ENCODE data around the gene SLC9A8.

The SLC9A8 gene

GRCh38 chr20:49919461-49919860 lies 106.8 kb downstream of the SLC9A8 start:
- no peak for DNase-seq

GRCh38 chr20:49924247-49924646 lies 111.6 kb downstream of the SLC9A8 start:
- DNase-seq = no peak

GRCh38 chr20:49925901-49926454 lies 113.3 kb downstream of the SLC9A8 start:
- no peak for DNase-seq

GRCh38 chr20:49928411-49929141 lies 115.9 kb downstream of the SLC9A8 start:
- peak; percentile 81 to 85 for DNase-seq

- no peak for DNase-seq
Measured at GRCh38 chr20:49929142-49929494, 116.5 kb downstream of the SLC9A8 start.

- no peak for DNase-seq
Measured at GRCh38 chr20:49935746-49936152, 123.1 kb downstream of the SLC9A8 start.

- peak; percentile 91 to 93 for DNase-seq
Measured at GRCh38 chr20:49936153-49937026, 123.8 kb downstream of the SLC9A8 start, which contains the start of gene RNF114. TSS of gene RNF114 (plus strand) at chr20:49936397. CDS start at chr20:49936413, 16 bp downstream.

GRCh38 chr20:49937027-49937929 lies 124.7 kb downstream of the SLC9A8 start:
- peak in 1 of 2 donors; percentile 34 for DNase-seq

- no peak for DNase-seq
Measured at GRCh38 chr20:49938173-49939163, 125.8 kb downstream of the SLC9A8 start.

GRCh38 chr20:49941456-49941855 lies 128.8 kb downstream of the SLC9A8 start:
- DNase-seq = no peak

All from CD4-positive, alpha-beta T cell treated with Interleukin-4 for 1 hour (primary cell).